ENCODE data around the gene FBLN2.

FBLN2 gene

DNA sequence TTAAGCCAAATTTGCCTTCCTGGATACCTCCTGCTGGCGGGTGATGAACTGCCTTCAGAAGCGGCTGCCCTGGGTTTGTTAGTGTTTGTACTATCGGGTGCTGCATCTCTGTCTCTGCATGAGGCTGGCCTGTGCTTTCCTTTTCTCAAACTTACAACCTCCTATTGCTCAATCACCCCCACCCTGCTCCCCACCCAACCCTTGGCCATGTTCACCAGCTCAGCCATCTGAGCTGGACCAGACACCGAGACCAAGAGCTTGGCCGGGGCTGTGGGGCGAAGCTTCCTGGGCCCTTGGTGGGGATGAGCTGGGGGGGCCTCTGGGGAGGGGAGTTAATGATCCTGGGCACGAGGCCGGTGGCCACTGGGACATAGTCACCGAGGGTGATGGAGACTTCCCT is 16.8 kb upstream of the FBLN2 start:
- no peak for DNase-seq (ENCODE audit: low spot score)

DNA sequence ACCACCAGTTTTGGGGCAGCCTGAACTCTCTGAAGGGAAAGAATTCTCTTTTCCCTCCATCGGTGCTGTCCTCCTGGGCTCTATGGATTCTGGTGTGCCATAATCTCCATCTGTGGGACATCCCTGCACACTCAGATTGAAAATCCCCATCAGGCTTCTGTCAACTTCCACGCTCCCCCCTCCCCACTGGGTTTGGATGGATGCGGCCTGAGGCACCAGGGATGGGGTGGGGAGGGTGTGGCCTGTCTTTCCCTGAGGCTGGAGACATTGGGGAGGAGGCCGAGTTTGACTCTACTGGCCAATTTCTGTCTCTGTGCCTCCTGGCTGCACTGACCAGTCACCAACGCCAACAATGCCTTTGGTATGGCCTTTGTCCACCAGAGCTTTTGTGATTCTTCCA is 16.3 kb upstream of the FBLN2 start:
- DNase-seq (ENCODE audit: low spot score): no peak

DNA sequence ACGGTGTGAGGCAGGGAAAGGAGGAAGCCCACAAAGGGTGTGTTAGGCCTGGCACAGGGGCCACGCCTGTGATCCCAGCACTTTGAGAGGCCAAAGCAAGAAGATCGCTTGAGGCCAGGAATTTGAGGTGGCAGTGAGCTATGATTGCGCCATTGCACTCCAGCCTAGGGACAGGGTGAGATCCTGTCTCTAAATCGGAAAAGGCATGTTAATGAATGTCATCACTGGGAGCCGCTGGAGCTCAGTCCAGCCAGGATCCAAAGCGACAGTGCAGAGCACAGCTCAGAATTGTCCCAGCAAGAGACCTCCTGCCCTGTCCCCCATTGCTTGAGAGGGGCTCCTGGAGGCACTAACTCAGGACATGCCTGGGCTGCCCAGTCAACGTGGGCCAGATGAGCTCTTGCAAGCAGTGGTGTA is 15.0 kb upstream of the FBLN2 start:
- DNase-seq (ENCODE audit: low spot score): no peak

DNA sequence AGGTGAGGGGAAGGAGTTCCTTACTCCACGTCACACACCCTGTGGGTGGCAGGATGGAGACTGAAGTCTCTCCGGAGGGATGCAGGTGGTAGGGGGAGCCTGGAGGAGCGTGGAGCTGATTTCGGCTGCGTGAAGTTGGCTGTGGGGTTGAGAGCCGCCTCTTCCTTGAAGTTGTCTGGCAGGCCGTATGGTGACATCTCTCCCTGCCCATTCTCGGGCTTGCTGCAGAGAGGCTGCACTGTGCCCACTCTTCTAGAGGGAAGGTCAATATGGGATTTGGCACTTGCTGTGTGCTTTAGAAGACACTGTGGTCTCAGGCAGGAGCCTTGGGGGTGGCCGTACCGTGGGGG is 13.4 kb upstream of the FBLN2 start:
- no peak for DNase-seq (ENCODE audit: low spot score)

DNA sequence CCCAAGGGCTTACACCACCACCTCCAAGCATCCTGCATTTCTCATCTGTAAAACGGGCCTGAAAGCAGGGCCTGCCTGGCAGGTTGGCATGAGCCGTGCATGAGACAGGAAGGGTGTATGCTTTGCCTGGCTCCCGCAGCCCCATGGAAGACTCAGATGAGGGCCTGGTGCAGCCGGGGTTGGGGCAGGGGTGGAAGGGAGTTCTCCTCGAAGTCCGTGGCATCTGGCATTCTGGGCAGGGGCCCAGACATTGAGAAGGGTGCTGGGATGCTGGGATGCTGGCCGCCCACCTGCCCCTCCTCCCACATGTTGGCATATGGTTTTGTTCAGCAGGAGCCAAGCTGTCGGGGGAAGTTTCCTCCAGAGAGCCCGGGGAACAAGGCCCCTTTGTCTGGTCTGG is 13.0 kb upstream of the FBLN2 start:
- DNase-seq (ENCODE audit: low spot score): no peak

DNA sequence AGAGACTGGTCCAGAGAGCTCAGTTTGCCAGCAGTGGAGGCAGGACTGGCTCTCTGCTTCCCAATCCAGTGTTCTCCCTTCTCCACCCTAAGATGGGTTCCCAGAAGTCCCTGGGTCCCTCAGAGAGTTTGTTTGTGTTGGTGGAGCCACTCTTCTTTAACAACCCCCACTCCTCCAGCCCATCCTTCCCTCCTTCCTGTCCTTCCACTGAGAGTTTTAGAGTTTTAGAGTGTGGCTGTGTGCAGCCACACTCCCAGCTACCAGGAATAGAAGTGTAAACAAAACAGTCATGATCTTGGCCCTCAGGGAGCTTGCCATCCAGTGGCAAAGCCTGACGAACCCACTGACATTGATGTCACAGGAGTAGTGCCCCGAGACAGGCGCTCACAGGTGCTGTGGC is 12.5 kb upstream of the FBLN2 start:
- DNase-seq (ENCODE audit: low spot score): no peak

DNA sequence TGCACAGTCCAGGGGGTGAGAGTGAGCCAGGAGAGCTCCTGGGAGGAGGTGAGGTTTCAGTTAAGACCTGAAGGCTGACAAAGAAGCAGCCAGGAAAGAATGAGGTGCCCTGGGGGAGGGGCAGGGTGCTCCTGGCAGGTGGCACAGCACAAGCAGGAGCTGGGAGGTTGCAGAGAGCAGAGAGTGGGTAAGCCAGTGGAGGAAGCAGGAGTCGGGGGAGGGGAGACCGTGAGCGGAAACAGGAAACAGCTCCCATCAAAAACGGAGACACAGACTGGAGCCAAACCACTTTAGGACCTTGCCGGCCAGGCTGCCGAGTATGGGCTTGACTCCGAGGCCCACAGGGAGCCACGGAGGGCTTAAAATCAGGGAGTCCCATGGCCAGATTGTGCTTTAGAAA is 12.1 kb upstream of the FBLN2 start:
- no peak for DNase-seq (ENCODE audit: low spot score)

DNA sequence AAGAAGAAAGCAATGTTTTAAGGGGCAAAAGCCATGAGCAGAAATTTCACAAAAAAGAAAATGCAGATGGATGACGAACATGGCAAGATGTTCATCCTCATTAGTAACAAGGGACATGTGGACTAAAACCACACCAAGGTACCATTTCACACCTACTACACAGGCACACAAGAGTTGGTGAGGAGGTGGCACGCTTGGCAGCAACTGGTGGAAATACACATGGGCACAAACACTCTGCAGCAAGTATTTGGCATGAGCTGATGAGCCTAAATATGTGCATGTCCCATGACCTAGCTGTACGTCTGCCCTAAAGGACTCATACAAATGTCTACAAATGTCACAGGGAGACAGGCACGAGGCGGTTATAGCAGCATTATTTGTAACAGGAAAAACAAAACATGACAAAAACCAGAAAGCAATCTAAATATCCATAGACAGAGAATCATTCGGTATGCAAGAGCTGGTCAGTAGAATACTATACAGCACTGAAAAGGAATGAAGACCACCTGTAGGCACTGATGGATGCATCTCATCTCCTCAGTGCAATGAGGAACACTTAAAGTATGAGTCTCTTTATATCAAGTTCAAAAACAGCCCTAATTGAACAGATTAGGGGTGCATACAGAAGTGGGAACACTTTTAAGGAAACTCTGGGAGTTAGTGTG is 11.5 kb upstream of the FBLN2 start:
- DNase-seq (ENCODE audit: low spot score): no peak

DNA sequence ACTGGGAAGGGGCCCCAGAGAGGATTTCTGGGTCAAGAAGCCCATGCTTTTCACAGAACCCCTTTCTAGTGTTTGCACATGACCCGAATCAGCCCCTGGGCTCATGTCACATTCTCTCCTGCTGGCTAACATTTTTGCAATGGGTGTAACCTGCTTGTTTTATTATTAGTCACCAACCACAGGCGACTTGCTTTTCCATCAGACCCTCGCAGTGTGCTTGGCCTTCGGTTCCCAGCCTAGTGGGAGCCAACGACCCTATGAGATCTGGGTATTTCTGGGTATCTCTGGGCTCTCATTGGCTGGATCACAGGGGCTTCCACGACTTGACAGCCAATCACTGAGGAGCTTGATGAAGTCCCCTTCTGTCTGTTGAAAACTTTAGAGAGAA is 11.0 kb upstream of the FBLN2 start:
- no peak for DNase-seq (ENCODE audit: low spot score)

DNA sequence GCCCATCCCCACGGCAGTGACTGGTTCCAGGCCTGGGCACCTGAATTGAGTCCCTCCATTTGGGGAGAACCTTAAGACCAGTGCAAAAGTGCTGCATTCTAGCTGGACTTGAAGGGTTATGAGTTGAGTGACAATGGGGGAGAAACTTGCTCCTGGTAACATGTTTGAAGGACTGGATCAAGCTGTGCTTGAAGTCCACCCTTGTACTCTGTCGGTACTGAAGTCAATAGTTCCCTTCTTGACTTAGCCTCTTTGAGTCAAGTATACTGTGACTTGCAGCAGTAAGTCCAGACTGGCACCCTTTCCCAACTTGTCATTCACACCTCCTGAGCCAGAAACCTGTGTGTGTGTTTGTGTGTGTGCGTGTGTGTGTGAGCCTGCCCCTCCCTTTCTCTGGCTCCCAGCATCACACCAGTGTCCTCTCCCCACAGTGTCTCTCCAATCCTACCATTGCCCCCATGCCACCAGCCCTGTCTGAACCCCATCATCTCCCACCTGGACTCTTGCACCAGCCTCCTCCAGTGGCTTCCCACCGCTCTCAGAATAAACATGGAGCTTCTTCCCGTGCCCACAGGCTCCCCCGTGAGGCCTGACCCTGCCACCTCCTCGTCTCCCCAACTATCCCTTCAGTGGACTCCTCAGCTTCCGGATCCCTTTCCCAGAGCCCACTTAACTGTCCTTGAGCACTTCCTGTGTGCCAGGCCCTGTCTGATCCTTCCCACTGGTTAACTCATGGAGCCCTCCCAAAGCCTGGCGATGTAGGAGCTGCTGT is 10.2 kb upstream of the FBLN2 start:
- DNase-seq (ENCODE audit: low spot score): no peak

DNA sequence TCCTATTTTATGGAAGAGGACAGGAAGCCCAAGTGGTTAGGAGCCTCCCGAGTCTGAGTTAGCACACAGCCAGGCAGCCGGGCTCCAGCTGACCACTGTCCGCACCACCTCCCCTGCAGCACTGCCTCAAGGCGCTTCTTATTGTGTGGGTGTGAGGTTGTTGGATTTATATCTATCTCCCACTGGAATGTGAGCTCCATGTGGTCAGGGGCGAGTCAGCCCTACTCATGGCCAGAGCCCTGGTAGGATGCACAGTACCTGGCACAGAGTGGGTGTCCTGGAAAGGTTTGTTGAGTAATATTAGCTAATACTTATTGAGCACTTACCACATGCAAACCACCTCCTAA is 9.7 kb upstream of the FBLN2 start:
- no peak for DNase-seq (ENCODE audit: low spot score)

DNA sequence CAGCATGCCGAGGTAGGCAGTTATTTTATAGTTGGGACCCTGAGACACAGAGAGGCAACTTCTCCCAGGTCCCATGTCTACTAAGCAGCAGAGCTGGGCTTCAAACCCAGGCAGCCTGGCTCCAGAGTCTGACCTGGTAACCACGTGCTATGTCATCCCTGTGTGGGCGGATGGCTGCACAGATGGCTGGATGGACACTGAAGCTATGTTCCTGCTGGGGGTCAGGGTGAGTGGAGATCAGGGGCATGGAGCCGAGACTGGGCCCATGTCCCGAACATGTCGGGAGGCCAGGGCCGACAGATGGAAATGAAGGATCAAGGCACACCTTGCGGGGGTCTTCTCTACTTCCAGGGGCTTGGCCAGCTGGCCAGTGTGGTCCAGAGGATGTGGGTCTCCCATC is 9.3 kb upstream of the FBLN2 start:
- no peak for DNase-seq (ENCODE audit: low spot score)

DNA sequence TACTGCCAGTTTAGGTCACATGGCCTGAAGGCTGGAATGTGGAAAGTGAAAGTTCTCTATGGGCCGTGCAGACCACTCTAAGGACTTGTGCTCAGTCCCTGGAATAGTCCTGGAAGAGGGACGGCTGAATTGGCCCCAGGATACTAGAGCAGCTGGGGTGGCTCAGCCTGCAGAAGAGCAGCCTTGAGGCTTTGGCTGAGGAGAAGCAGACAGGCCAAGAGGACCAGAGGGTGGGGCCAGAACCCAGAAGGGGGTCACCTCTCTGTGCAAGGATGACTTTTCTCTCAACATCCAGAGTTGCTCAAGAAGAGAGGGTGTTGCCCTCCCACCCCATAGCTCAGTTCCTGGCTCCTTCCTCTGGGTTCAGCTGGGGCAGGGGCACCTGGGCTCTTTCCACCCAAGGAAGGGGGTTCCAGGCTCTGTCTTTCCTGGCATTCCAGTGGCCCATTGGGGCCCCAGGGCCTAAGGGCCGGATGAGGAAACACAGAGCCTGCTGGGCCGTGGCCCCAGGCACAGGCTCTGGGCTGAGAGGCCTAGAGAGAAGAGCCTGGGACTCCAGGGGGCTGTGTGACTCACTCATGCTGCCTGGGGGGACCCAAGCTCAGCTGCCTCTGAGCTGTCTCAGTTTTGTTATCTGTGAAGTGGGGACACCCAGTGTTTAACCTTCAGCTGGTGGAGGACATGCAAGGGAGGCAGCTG is 8.5 kb upstream of the FBLN2 start:
- DNase-seq (ENCODE audit: low spot score): no peak

DNA sequence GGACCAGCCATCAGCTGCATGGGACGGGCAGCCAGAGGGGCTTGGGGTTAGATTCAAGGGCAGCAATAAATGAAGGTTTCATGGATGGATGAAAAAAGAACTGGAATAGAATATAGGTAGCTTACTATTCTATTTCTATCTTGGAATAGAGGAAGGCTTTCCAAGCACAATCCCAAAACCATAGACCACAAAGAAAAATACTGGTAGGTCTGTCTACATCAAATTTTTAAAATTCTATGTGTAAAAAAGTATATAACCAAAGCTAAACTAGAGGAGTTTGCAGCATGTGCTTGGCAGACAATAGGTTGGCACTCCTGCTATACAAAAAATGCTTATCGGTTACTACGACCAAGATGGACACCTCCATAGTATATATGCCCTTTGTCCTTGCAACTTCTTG is 7.2 kb upstream of the FBLN2 start:
- no peak for DNase-seq (ENCODE audit: low spot score)

DNA sequence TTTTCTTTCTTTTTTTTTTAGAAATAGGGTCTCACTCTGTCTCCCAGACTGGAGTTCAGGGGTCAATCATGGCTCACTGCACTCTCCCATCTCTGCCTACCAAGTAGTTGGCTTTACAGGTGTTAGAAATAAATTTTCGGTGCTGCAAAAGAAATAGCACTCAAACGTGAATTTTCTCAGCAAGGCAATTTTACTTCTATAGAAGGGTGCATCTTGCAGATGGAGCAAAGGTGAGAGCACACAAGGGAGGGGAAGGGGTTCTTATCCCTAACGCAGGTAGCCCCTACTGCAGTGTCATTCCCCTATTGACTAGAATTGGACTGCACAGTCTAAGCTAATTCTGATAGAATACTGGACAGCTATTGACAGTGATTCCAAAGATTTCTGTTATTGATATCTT is 6.8 kb upstream of the FBLN2 start:
- DNase-seq (ENCODE audit: low spot score): no peak

DNA sequence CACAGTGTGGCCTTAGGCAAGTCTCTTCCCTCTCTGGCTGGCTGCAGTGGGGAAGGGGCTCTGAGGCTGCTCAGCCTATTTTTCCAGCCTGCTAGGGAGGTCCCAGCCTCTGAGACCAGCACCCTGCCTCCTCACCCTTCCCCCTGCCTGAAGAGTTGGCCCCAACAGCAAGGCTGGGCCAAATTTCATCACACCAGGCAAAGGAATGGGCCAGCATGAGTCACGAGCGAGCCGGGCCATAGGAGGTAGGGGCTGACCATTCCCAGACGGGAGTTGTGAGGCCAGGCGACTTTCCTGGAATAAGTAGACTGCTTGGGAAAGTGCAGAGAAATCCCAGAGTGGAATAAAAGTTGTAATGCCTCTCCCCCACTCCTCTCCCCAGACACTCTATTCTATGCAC is 5.7 kb upstream of the FBLN2 start:
- no peak for DNase-seq (ENCODE audit: low spot score)

DNA sequence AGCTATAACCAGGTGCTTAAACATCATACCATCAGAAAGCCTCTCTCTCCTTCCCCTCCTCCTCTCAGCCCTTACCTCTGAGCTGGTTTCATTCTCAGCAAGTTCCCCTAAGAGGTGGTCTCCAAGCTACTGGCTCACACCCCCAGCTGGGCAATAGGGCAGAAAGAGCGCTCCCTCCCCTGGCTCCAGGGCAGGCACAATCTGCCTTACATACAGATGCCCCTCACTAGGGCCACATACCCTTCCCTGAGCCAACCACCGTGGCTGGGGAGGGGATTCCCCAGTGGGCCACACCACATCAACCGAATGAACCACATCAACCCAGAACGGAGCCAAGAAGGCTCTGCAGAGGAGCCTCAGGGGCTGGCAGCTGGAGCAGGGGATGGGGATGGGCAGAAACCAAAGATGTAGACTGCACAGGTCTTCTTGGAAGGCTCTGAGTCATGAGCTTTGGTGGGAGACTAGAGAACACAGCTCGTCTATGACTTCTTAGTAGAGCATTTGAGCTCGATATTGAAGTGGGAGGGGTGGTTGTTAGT is 4.6 kb upstream of the FBLN2 start:
- no peak for DNase-seq (ENCODE audit: low spot score)

DNA sequence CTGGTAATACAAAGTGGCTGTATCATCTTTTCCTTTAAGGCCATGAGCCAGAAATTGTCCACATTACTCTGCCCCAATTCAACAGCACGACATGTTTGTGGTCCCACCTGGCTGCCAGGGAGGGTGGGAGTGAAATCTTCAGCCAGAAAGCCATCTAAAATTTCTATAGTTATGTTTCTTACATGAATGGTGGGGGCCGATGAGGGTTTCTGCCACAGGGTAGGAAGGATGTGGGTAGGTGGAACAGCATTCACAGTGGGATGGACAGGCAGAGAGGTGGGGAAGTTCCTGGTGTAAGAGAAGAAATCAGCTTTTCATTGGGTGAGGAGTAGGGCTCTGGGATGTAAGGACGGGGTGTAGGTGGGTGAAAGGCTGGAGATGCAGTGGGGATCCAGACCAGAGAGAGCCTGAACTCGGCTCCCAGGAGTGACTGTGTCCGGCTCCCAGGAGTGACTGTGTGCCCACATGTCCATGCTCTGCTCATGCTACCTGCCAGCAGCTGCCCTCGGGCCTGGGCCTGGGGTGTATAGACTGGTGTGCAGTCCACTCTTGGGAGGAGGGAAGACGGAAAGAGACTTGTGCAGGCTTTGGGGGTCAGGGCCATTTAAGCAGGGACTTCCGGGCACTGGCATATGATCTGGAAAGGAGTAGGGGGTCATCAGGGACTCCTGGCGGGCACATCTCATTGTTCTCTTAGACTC is 3.8 kb upstream of the FBLN2 start:
- DNase-seq (ENCODE audit: low spot score): no peak

DNA sequence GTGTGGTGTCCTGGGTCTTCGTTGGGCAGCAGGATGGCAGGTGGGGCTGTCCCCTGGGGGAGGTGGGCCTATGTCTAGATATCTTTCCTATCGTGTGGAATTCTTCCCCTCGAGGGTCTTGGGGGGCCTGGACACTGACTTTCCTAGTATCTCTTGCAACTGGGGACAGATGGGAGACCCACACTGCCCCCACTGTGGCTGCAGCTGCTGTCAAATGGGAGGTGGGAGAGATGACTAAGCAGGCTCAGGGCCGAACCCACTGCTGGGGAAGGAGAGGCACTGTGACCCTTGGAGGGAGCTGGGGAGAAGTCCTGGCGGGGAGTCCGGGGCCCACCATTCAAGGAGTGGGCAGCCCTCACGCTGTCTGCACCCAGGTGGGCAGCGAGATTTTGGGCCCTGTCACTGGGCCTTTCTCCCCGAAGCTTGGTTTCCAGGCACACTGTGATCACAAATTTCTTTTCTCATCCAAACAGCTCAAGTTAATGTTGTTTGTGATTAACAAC is 2.9 kb upstream of the FBLN2 start:
- DNase-seq (ENCODE audit: low spot score): no peak

DNA sequence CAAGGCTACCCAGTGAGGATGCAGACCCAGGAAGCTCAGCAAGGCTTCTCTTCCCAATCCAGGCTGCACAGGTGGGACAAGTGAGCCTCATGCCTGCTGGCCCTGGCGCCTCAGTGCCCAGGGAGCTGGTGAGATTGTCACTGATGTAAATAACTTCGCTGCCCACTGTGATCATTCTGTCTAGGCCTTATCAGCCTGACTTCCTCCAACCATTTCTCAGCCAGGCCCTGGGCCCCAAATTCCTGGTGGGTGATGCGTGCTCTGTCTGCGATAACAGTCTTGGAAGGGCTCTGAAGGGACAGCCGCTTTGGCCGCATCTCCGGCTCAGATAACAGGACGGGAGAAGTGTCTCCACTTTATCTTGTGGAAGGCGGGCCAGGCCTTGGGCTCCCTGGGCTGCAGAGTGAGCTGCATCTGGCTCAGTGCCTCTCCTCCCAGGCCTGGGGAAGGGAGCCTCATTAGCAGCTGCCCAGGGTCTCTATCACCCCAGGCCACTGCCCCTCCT is 2.2 kb upstream of the FBLN2 start:
- DNase-seq (ENCODE audit: low spot score): no peak

DNA sequence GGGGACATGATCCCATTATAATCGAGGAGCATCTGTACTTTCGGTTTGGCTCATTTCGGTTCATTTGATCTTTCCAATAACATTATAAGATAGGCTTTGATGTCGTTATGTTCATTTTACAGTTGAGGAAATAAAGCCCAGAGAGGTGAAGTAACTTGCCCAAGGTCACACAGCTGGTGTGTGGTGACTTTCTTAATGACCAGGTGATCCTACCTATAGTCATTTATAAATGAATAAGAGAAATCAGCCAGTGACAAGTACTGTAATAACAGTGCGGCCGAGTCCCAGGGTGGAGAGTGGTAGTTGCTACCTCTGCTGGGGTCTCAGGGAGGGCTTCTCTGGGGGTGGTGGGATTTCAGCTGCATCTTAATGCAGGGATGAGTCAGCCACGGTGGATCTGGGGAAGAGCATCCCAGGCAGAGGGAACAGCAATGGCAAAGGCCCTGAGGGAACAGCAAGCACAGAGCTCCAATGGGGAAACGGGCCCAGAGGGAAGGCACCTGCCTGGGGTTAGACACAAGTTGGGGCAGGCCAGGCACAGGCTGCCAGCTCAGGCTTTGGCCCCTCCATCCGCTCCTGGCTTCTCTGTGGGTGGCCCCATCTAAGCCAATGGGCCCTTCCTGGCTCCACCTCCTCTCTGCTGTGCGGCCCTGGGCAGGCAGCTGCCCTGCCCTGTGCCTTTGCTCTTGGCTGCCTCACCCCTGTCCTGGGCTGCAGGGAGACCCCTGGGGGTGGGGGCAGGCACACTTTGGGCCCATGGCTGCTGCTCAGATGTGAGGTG is 1.1 kb upstream of the FBLN2 start:
- peak; percentile 58 for DNase-seq (ENCODE audit: low spot score)
